Testis (tissue), 3 donors: ENCODE data around the gene CCT2. TPM values are rescaled to one million over a fixed set of nuclear protein-coding genes. Genes with fewer than 3 reads are reported as not detected.

Experiments
- DNase-seq: peaks from one replicate; pipeline ENCODE4 v3.0.0-alpha.2; 2019
- H3K27ac ChIP-seq, 2 donors: fragments of 200-600 bp; sonication (generic); one replicate each; pipeline ENCODE4 v1.5.1; 2019
- H3K27me3 ChIP-seq: fragments of 200-600 bp; sonication (generic); one replicate; pipeline ENCODE4 v1.5.1; 2019
- H3K36me3 ChIP-seq: fragments of 200-600 bp; sonication (generic); one replicate; pipeline ENCODE4 v1.5.1; 2017; ENCODE audit warnings: low read depth; ENCODE audit errors: missing control alignments
- H3K4me1 ChIP-seq: fragments of 200-600 bp; sonication (generic); one replicate; pipeline ENCODE4 v1.5.1; 2019
- H3K4me3 ChIP-seq, 2 donors: fragments of 200-600 bp; sonication (generic); one replicate each; pipeline ENCODE4 v1.5.1; 2017 to 2019
- H3K9me3 ChIP-seq: fragments of 200-600 bp; sonication (generic); one replicate; pipeline ENCODE4 v1.5.1; 2017
- POLR2A ChIP-seq: fragments of 450-650 bp; IDR thresholded peaks from one replicate; pipeline ENCODE4 v1.6.1; 2017; ENCODE audit warnings: antibody characterized with exemption, mild to moderate bottlenecking, moderate library complexity
- WGBS, 2 donors: methylation state at CpG; one replicate each; pipeline ENCODE4 v1.1.5; 2018; 5-methylcytosine and 5-hydroxymethylcytosine counted together
- intact Hi-C: fragments of 100-400 bp; cut with DNase I; formaldehyde crosslinking; loops from one replicate; pipeline ENCODE4 v1.15.1; 2023; ENCODE audit warnings: low total_unique reads
- polyA plus RNA-seq: library from polyadenylated mRNA; stranded (reverse); fragments of 350-450 nt; fragmentation: Illumina TruSeq; extraction: RNeasy Lipid Tissue Mini Kit (QIAGEN cat#74804); gene quantifications from one replicate; pipeline ENCODE4 v1.2.3, GENCODE V29; 2014; ENCODE audit warnings: low read depth, low replicate concordance; ENCODE audit not compliant: insufficient read depth
- total RNA-seq, 2 donors: library from RNA; depleted of rRNA; stranded (reverse); fragments of >200 nt; gene quantifications; one replicate each; pipeline ENCODE4 v1.2.3, GENCODE V29; 2016
- TF ChIP-seq, protein P1 (sequence below), 3 experiments: fragments of 450-650 bp in 2 of 3; fragments of 200-600 bp in 1 of 3; sonication (generic) in 1 of 3; IDR thresholded peaks; one replicate each; pipeline ENCODE4 v1.5.1; 2016 to 2019; ENCODE audit warnings: antibody characterized with exemption in 3 of 3, mild to moderate bottlenecking in 2 of 3, moderate library complexity in 1 of 3

The CCT2 gene
- total and polyA plus RNA-seq, 3 donors from 2014 or later: 213 to 401 (median 248) TPM

DNA sequence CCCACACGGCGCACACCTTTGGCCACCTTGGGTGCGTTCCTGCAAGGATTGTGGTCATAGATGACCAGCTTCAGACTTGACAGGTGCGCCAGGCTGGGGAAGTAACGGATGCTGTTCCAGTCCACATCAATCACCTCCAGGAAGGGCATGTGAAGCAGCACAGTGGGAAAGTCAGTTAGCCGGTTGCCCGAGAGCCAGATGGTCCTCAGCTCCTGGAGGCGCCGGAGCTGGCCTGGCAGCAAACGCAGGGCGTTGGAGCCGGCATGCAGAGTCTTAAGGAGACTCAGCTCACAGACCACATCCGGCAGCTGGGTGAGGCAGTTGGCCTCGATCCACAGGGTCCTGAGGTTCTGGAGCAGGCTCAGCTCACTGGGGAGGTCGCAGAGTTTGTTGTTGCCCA is 24.9 kb downstream of the CCT2 start:
- H3K36me3 ChIP-seq: no peaks in the 10 kb centered on the region
- intact Hi-C loops: no loop called here
- no peak for DNase-seq
- H3K4me3 ChIP-seq: no peak overlapping the region
- H3K27me3 ChIP-seq: no peaks in the 10 kb centered on the region
- H3K9me3 ChIP-seq: no peaks in the 10 kb centered on the region
- no peaks in the 10 kb centered on the region for H3K4me1 ChIP-seq
- TF ChIP-seq, protein P1, sequence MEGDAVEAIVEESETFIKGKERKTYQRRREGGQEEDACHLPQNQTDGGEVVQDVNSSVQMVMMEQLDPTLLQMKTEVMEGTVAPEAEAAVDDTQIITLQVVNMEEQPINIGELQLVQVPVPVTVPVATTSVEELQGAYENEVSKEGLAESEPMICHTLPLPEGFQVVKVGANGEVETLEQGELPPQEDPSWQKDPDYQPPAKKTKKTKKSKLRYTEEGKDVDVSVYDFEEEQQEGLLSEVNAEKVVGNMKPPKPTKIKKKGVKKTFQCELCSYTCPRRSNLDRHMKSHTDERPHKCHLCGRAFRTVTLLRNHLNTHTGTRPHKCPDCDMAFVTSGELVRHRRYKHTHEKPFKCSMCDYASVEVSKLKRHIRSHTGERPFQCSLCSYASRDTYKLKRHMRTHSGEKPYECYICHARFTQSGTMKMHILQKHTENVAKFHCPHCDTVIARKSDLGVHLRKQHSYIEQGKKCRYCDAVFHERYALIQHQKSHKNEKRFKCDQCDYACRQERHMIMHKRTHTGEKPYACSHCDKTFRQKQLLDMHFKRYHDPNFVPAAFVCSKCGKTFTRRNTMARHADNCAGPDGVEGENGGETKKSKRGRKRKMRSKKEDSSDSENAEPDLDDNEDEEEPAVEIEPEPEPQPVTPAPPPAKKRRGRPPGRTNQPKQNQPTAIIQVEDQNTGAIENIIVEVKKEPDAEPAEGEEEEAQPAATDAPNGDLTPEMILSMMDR (IDR thresholded peaks at IDR 0.05): no peak
- no peak for TF ChIP-seq POLR2A
- no peak overlapping the region for H3K27ac ChIP-seq
- WGBS, 2 donors: 87 to 96% methylated on average over 8 to 15 of the region's 15 CpGs

DNA sequence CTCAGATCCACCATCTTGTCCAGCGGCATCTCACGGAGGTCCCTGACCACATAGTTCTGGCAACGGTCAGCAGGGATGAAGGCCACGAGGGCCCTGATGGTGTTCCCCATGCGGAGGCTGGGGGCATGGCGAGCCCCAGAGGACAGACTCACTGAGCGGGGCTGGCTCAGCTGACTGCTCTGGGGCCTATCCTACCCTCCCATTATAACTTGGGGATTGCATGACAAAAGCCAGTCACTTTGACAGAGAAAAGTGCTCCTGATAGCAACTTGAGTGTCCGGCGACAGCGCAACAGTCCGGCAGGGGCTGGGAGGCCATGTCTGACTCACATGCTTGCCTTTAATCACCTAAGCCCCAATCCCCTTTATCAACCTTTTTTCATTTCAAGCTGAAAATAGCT is 25.5 kb downstream of the CCT2 start, which contains the start of gene LRRC10:
LRRC10 (minus strand) TSS at position 179 of the 400 bp plus-strand sequence; CDS start at position 110, 69 bp downstream.
- no peak within 1 kb of the TSS for H3K4me3 ChIP-seq
- H3K36me3 ChIP-seq: no peaks in the 10 kb centered on the region
- H3K4me1 ChIP-seq: no peaks in the 10 kb centered on the region
- intact Hi-C loops: no loop called here
- 80 to 100% methylated on average over 6 to 11 of the region's 11 CpGs for WGBS, 2 donors
- TF ChIP-seq, protein P1 (IDR thresholded peaks at IDR 0.05): no peak
- no peak for TF ChIP-seq POLR2A
- DNase-seq: no peak
- H3K9me3 ChIP-seq: no peaks in the 10 kb centered on the region
- no peak within 1 kb of the TSS for H3K27ac ChIP-seq
- no peaks in the 10 kb centered on the region for H3K27me3 ChIP-seq

DNA sequence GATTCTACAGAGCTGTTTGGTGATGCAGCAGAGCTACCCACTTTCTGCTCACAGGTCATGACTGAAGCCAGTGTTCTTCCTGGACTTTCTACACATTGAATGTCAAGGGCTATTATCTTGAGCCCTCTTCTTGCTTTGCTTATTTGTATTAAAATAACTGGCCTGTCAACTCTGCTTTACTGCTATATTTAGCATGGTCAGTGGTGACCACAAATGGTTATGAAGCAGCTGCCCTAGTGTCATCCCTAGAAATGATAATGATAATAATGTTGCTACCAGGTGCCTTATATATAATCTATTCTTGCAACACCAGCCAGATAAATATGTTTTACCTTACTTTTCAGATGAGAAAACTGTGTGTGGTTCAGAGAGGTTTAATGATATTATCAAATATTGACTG is 28.1 kb downstream of the CCT2 start:
- Histone ChIP-seq H3K9me3 (no peaks in the 10 kb centered on the region), H3K4me3 (no peak overlapping the region), H3K36me3 (no peaks in the 10 kb centered on the region), H3K27ac (no peak overlapping the region), H3K27me3 (no peaks in the 10 kb centered on the region), H3K4me1 (no peaks in the 10 kb centered on the region)
- DNase-seq: no peak
- TF ChIP-seq, protein P1 (IDR thresholded peaks at IDR 0.05): no peak
- no peak for TF ChIP-seq POLR2A
- intact Hi-C loops: no loop called here

DNA sequence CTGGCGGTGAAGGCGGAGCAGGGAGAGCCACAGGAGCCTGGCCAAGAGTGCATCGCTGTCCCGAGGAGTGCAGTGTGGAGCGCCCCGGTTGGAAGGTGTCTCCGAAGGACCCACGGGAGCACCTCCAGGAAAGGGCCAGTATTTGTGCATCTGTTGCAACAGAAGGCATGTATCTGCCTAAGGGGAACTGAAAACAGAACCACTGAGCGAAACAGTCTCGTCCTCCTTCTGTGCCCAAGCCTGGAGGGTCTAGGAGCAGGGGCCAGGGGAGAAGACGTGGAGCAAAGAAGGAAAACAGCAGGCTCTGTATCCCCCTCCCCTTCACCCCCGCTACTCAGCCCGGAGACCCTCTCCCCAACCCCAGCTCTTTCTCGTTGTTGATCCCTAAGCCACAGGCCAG is 30.8 kb downstream of the CCT2 start:
- no peak for TF ChIP-seq POLR2A
- TF ChIP-seq, protein P1 (IDR thresholded peaks at IDR 0.05): no peak
- WGBS, 2 donors: 75 to 83% methylated on average over 10 to 14 of the region's 14 CpGs
- H3K4me1 ChIP-seq: no peaks in the 10 kb centered on the region
- no peaks in the 10 kb centered on the region for H3K36me3 ChIP-seq
- H3K4me3 ChIP-seq: no peak overlapping the region
- intact Hi-C loops: no loop called here
- no peaks in the 10 kb centered on the region for H3K27me3 ChIP-seq
- no peaks in the 10 kb centered on the region for H3K9me3 ChIP-seq
- no peak overlapping the region for H3K27ac ChIP-seq
- DNase-seq: no peak

DNA sequence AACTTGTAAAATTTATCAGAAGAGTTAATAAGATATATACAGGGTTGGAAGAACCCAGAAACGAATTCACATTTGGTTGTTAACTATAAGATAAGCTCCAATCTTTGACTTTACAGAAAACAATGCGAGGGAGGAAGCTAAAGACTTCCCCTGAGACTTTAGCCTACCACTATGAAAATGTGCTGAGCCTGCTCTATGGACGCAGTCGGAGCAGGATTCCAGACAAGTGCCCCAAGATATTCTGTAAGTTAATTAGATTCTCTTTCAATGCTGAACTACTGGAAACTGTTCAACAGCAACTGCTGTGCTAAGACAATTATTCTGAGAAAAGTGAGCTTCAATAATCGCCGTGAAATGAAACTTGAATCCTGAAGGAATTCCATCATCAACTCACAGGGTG is 33.8 kb downstream of the CCT2 start:
- TF ChIP-seq, protein P1 (IDR thresholded peaks at IDR 0.05): no peak
- TF ChIP-seq POLR2A: no peak
- WGBS, 2 donors: 52 to 62% methylated on average over 6 of the region's 6 CpGs

More for the DNA sequence above, 33.8 kb downstream of the CCT2 start:
- no peaks in the 10 kb centered on the region for H3K36me3 ChIP-seq
- no peak for DNase-seq
- intact Hi-C loops: no loop called here
- no peak overlapping the region for H3K27ac ChIP-seq
- no peak overlapping the region for H3K4me3 ChIP-seq
- no peaks in the 10 kb centered on the region for H3K9me3 ChIP-seq
- H3K4me1 ChIP-seq: no peaks in the 10 kb centered on the region
- H3K27me3 ChIP-seq: no peaks in the 10 kb centered on the region
